Measurements from ENCODE around the gene FMO1. TPM values are rescaled to one million over a fixed set of nuclear protein-coding genes. Genes with fewer than 3 reads are reported as not detected.

Gene FMO1, protein sequence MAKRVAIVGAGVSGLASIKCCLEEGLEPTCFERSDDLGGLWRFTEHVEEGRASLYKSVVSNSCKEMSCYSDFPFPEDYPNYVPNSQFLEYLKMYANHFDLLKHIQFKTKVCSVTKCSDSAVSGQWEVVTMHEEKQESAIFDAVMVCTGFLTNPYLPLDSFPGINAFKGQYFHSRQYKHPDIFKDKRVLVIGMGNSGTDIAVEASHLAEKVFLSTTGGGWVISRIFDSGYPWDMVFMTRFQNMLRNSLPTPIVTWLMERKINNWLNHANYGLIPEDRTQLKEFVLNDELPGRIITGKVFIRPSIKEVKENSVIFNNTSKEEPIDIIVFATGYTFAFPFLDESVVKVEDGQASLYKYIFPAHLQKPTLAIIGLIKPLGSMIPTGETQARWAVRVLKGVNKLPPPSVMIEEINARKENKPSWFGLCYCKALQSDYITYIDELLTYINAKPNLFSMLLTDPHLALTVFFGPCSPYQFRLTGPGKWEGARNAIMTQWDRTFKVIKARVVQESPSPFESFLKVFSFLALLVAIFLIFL
- 1 to 10 TPM in 3 of 4 donors, under 1 TPM in 1; 0.94 to 9.5 (median 1.9) TPM for total RNA-seq

DNA sequence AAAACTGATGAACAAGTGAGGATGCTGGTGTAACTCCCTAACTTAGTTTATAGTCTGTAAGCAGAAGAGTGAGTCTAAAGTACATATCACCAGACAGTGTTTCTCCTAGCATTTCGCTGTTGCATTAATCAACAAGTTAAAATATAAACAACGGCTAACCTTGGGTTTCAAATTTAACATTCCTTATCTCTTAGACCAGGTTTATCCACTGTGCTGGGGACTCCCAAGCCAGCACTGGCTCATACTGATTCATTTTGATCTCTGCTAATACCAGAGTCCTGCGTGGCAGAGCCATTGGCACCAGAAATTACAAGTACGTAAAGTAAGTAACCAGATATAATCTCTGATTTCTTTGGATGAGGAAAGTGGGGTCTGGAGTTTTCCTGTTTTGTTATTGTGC, at the start of gene FMO1:
FMO1 (plus strand) TSS at position 193 of the 400 bp plus-strand sequence. CDS start 9,594 bp downstream, outside the sequence.
- TF ChIP-seq, protein P1, sequence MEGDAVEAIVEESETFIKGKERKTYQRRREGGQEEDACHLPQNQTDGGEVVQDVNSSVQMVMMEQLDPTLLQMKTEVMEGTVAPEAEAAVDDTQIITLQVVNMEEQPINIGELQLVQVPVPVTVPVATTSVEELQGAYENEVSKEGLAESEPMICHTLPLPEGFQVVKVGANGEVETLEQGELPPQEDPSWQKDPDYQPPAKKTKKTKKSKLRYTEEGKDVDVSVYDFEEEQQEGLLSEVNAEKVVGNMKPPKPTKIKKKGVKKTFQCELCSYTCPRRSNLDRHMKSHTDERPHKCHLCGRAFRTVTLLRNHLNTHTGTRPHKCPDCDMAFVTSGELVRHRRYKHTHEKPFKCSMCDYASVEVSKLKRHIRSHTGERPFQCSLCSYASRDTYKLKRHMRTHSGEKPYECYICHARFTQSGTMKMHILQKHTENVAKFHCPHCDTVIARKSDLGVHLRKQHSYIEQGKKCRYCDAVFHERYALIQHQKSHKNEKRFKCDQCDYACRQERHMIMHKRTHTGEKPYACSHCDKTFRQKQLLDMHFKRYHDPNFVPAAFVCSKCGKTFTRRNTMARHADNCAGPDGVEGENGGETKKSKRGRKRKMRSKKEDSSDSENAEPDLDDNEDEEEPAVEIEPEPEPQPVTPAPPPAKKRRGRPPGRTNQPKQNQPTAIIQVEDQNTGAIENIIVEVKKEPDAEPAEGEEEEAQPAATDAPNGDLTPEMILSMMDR (IDR thresholded peaks at IDR 0.05) = no peak
- DNase-seq (ENCODE audit: low spot score) = no peak
- ATAC-seq (ENCODE audit: low FRiP score) = no peak

DNA sequence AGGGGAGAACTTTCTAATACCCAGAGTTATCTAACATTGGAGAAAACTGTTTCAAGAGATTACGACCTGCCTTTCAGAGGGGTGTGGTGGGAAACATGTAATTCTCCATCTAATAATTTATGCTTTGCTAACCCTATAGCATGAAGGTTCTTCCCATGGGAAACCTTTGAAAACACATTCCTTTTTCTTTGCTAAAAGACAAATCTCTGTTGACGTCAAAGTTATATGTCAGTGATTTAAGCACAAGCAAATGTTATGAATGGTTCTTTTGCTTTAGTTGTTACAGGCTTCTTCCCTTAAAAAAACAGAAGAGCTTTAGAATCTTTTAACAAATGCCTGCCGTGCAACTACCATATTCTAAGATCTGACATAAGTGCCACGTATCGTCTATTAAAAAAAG, 44.0 kb upstream of the FMO1 start:
- TF ChIP-seq, protein P1 (IDR thresholded peaks at IDR 0.05) = no peak
- no peak for DNase-seq (ENCODE audit: low spot score)
- ATAC-seq (ENCODE audit: low FRiP score) = no peak

DNA sequence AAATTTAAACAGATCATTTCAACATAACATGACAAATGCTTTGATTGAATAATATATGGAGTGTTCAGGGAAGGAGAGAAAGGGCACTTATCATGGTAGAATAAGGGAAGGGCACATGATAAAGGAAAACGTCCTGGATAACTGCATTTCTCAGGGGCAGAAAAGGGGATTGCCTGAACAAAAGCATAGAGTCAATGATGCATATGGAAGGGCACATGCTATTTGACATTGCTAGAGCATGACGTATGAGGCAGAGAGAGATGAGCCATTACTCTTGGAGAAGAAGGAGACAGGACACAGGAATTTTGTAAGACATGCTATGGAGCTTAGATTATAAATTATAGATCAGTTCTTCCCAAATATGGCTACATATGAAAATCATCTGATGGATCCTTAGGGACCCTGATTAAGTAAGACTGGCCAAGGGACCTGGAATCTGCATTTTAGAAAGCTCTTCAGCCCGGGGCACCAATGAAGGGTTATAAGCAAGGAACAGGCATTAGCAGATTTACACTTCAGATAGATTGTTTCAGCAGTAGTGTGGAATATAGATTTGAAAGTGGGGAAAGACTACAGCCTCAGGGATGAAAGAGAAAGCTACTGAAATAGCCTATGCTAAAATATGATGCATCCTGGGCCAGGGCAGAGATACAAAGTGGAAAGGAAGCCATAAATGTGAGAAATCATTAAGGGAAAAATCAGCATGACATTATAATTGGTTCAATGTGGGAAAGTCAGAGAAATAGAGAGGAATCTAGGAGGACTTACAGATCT, 41.9 kb upstream of the FMO1 start:
- no peak for DNase-seq (ENCODE audit: low spot score)
- TF ChIP-seq, protein P1 (IDR thresholded peaks at IDR 0.05) = no peak
- ATAC-seq (ENCODE audit: low FRiP score) = no peak

GRCh38 chr1:171206978-171207355, 41.3 kb upstream of the FMO1 start:
- TF ChIP-seq, protein P1 (IDR thresholded peaks at IDR 0.05) = no peak
- peak; percentile 44 for ATAC-seq (ENCODE audit: low FRiP score)

GRCh38 chr1:171207377-171207776, 40.9 kb upstream of the FMO1 start:
- DNase-seq (ENCODE audit: low spot score) = no peak
- TF ChIP-seq, protein P1 (IDR thresholded peaks at IDR 0.05) = no peak
- no peak for ATAC-seq (ENCODE audit: low FRiP score)

More at GRCh38 chr1:171206978-171207355, 41.3 kb upstream of the FMO1 start:
- no peak for DNase-seq (ENCODE audit: low spot score)

DNA sequence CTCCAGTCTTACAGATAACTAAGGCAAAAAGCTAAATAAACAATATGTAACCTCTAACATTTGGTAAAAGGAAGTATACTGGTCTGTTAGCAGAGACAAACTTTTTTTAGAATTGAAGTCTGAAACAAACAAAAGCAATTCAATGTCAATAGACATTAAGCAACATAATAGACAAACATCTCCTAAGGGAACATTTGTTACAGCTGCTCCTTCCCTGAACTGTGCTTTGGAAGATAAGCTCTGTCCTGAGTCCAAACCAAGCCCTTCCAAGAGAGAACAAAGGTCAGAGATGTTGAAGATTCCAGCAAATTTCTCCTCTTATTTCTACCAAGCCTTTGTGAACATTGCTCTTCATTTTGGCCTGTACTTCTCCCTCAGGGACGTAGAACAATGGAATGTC, 37.9 kb upstream of the FMO1 start:
- ATAC-seq (ENCODE audit: low FRiP score) = no peak
- no peak for DNase-seq (ENCODE audit: low spot score)
- TF ChIP-seq, protein P1 (IDR thresholded peaks at IDR 0.05) = no peak
